ENCODE measurements around the gene MOK.

DNA sequence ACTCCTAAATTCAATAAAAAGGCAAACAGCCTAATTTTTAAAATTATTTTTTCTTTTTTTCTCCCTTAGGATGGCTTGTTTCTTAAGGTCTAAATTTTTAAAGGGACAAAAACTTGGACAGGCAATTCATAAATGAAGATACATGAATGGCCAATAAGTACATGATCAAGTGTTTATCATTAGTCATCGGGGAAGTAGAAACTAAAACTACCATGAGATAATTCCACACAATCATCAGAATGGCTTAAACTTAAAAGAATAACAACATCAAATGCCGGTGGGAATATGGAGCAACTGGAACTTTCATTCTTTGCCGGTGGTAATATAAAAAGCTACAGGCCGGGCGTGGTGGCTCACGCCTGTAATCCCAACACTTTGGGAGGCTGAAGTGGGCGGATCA lies 29.1 kb downstream of the MOK start:
- TF ChIP-seq, protein P1, sequence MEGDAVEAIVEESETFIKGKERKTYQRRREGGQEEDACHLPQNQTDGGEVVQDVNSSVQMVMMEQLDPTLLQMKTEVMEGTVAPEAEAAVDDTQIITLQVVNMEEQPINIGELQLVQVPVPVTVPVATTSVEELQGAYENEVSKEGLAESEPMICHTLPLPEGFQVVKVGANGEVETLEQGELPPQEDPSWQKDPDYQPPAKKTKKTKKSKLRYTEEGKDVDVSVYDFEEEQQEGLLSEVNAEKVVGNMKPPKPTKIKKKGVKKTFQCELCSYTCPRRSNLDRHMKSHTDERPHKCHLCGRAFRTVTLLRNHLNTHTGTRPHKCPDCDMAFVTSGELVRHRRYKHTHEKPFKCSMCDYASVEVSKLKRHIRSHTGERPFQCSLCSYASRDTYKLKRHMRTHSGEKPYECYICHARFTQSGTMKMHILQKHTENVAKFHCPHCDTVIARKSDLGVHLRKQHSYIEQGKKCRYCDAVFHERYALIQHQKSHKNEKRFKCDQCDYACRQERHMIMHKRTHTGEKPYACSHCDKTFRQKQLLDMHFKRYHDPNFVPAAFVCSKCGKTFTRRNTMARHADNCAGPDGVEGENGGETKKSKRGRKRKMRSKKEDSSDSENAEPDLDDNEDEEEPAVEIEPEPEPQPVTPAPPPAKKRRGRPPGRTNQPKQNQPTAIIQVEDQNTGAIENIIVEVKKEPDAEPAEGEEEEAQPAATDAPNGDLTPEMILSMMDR (IDR thresholded peaks at IDR 0.05): no peak
- no peak for TF ChIP-seq POLR2A (IDR thresholded peaks at IDR 0.05)
